Measurements from ENCODE around the gene DNAJB7. TPM values are rescaled to one million over a fixed set of nuclear protein-coding genes. Genes with fewer than 3 reads are reported as not detected.

The DNAJB7 gene
- total and polyA plus RNA-seq, 2 experiments from 2014 or later = 0.63 TPM; not detected in 1

GRCh38 chr22:40889116-40889515, 27.2 kb upstream of the DNAJB7 start:
- Histone ChIP-seq H3K27ac (ENCODE audit: low read depth) (no peak overlapping the region), H3K4me2 (no peak overlapping the region), H3K9me2 (ENCODE audit: insufficient read depth) (no peaks in the 10 kb centered on the region), H3F3A (replicated peaks; ENCODE audit: low read depth) (no peaks in the 10 kb centered on the region), H3K4me1 (ENCODE audit: insufficient read depth) (no peaks in the 10 kb centered on the region), H3K36me3 (ENCODE audit: insufficient read depth) (peaks cover 8% of the 10 kb centered on the region), H3K79me2 (replicated peaks; ENCODE audit: insufficient read depth) (no peaks in the 10 kb centered on the region), H4K20me1 (replicated peaks; ENCODE audit: insufficient read depth) (peaks cover 5% of the 10 kb centered on the region; the same call in 1 of the 2 replicates), H2AFZ (no peak overlapping the region), H3K4me3 (no peak overlapping the region), H3K27me3 (ENCODE audit: insufficient read depth) (no peaks in the 10 kb centered on the region)
- DNase-seq (ENCODE audit: low spot score) = no peak
- H3K9me3 Mint-ChIP-seq = no peaks in the 10 kb centered on the region
- peaks cover 29% of the 10 kb centered on the region for H3K36me3 Mint-ChIP-seq (ENCODE audit: low read depth)
- TF ChIP-seq ZNF331 (CRISPR knock-in tag; IDR thresholded peaks at IDR 0.05; ENCODE audit: low read depth) (no peak), EZH2 (IDR thresholded peaks at IDR 0.05; ENCODE audit: low read depth, unreplicated experiment) (no peak), JUNB (IDR thresholded peaks at IDR 0.05; ENCODE audit: unreplicated experiment) (no peak), CTCF (conservative IDR thresholded peaks at IDR 0.05; ENCODE audit: low read depth in 2 of 2) (no peak), ZNF462 (CRISPR knock-in tag; IDR thresholded peaks at IDR 0.05) (no peak), EZH2phosphoT487 (IDR thresholded peaks at IDR 0.05; ENCODE audit: unreplicated experiment) (no peak), POLR2AphosphoS5 (IDR thresholded peaks at IDR 0.05; ENCODE audit: low read depth) (no peak), ETS1 (IDR thresholded peaks at IDR 0.05) (no peak), ZNF114 (CRISPR knock-in tag; IDR thresholded peaks at IDR 0.05) (no peak), NANOG (IDR thresholded peaks at IDR 0.05; ENCODE audit: borderline replicate concordance) (no peak)
- H3K4me3 Mint-ChIP-seq = no peak overlapping the region
- peaks cover 2% of the 10 kb centered on the region for H3K27me3 Mint-ChIP-seq (ENCODE audit: insufficient read depth, low read depth, poor library complexity)
- no peak for ATAC-seq
- H3K4me1 Mint-ChIP-seq = no peaks in the 10 kb centered on the region
- H3K27ac Mint-ChIP-seq = no peak overlapping the region
